Activated T-cell treated with anti-CD3 and anti-CD28 coated beads for 48 hours (primary cell): ENCODE results near the gene FAM199X.
"Not testable (repeated sequence)": the region's sequence is repeated elsewhere in the genome, so short reads cannot be mapped to it uniquely, and the experiment has no call there.

ENCODE experiments used
- DNase-seq: peaks from one replicate; pipeline ENCODE4 v3.0.0-alpha.2; 2020; ENCODE audit warnings: low read depth

FAM199X gene

GRCh38 chrX:104189837-104190236 lies 23.6 kb downstream of the FAM199X start:
- DNase-seq = no peak

- no peak for DNase-seq
These were observed 27.2 kb downstream of the FAM199X start for GRCh38 chrX:104193485-104193884.

- DNase-seq = no peak
These were observed 28.8 kb downstream of the FAM199X start for GRCh38 chrX:104195013-104195412.

GRCh38 chrX:104195489-104196084 lies 29.3 kb downstream of the FAM199X start:
- DNase-seq = no peak

GRCh38 chrX:104205548-104205947 lies 39.3 kb downstream of the FAM199X start:
- DNase-seq = no peak

GRCh38 chrX:104211187-104211586 lies 44.9 kb downstream of the FAM199X start:
- no peak for DNase-seq

GRCh38 chrX:104230060-104230459 lies 63.8 kb downstream of the FAM199X start:
- DNase-seq = not testable (repeated sequence)
